Measurements from ENCODE around the gene NEK11.

DNA sequence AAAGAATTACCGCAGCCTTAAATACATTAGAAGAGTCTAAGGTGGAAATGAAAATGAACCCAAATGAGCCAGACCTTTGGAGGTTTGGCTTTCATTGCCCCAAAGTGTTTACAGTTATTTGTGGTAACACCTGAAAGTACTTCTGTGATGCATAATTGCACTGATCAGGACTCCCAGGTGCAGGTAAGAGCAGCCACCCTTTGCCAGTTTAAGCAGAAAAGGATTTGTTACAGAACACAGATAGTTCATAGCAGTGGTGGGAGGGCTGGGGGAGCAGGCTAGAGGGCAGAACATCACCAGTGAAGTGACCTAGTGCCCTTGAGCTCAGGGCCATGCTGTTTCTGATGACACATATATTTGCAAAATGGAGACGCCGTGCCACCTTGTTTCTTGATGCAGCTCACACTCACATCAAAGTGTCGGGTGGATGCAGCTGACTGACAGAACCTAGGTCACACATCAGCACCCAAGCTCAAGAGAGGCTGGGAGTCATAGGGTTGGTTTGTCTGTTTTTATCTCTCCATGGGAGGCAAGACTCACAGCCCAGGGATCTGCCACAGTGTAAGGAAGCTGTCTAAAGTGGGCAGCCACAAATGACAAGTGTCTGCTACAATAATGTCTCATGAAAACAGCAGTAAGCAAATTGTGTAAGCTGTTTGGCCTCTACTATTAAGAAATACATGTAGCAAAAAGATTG, 49.1 kb downstream of the NEK11 start:
- TF ChIP-seq POLR2A (IDR thresholded peaks at IDR 0.05), result no peak
- TF ChIP-seq CTCF (IDR thresholded peaks at IDR 0.05), result no peak

Measured in uterus (tissue), 2 donors.